Left renal pelvis (tissue), 4 donors: ENCODE data around the gene PNMA8C. TPM values are rescaled to one million over a fixed set of nuclear protein-coding genes. Genes with fewer than 3 reads are reported as not detected.
"Not testable (repeated sequence)": the region's sequence is repeated elsewhere in the genome, so short reads cannot be mapped to it uniquely, and the experiment has no call there.

Source experiments
- DNase-seq, 4 donors: peaks; one replicate each; pipeline ENCODE4 v3.0.0-alpha.2; 2013; ENCODE audit warnings: low read depth in 4 of 4, low spot score in 3 of 4
- polyA plus RNA-seq, 4 donors: library from polyadenylated mRNA; unstranded; fragments of 120-200 nt; gene quantifications; one replicate each; pipeline ENCODE4 v1.2.1, GENCODE V29; 2013; ENCODE audit not compliant: insufficient read length in 4 of 4

Gene PNMA8C
- polyA plus RNA-seq, 4 donors, result 0.50 to 6.7 (median 0.73) TPM

- no peak for DNase-seq
Measured at GRCh38 chr19:46391296-46392251, 37.2 kb downstream of the PNMA8C start.

GRCh38 chr19:46390866-46391265 lies 37.9 kb downstream of the PNMA8C start:
- DNase-seq, result no peak

GRCh38 chr19:46390121-46390858 lies 38.4 kb downstream of the PNMA8C start:
- DNase-seq, result no peak

GRCh38 chr19:46388311-46389095 lies 40.2 kb downstream of the PNMA8C start:
- DNase-seq, result no peak

- DNase-seq, result no peak
Measured at GRCh38 chr19:46387713-46388130, 41.0 kb downstream of the PNMA8C start.

- DNase-seq, result no peak
Measured at GRCh38 chr19:46386996-46387712, 41.6 kb downstream of the PNMA8C start.

GRCh38 chr19:46386151-46386550 lies 42.6 kb downstream of the PNMA8C start:
- DNase-seq, result no peak

- no peak for DNase-seq
Measured at GRCh38 chr19:46385636-46386035, 43.1 kb downstream of the PNMA8C start.

GRCh38 chr19:46384396-46384795 lies 44.3 kb downstream of the PNMA8C start:
- DNase-seq, result no peak

GRCh38 chr19:46383846-46384245 lies 44.9 kb downstream of the PNMA8C start:
- no peak for DNase-seq

GRCh38 chr19:46383171-46383815 lies 45.4 kb downstream of the PNMA8C start:
- no peak for DNase-seq

- DNase-seq, result no peak
Measured at GRCh38 chr19:46381756-46382345, 46.9 kb downstream of the PNMA8C start.

GRCh38 chr19:46381346-46381745 lies 47.4 kb downstream of the PNMA8C start:
- no peak for DNase-seq

- no peak for DNase-seq
Measured at GRCh38 chr19:46380690-46381089, 48.0 kb downstream of the PNMA8C start.

GRCh38 chr19:46378268-46378667 lies 50.5 kb downstream of the PNMA8C start:
- DNase-seq, result no peak

GRCh38 chr19:46376241-46377153 lies 52.2 kb downstream of the PNMA8C start:
- no peak for DNase-seq

GRCh38 chr19:46375476-46376067 lies 53.2 kb downstream of the PNMA8C start:
- not testable (repeated sequence) for DNase-seq
